ENCODE measurements around the gene ADH4. TPM values are rescaled to one million over a fixed set of nuclear protein-coding genes. Genes with fewer than 3 reads are reported as not detected.
"Not testable (repeated sequence)": the region's sequence is repeated elsewhere in the genome, so short reads cannot be mapped to it uniquely, and the experiment has no call there.

The ADH4 gene
- total RNA-seq: 1 to 10 TPM in 1 of 2 donors, under 1 TPM in 1; 0.82 to 1.5 TPM

- no peaks in the 10 kb centered on the region for H3K36me3 ChIP-seq
- peaks cover 4% of the 10 kb centered on the region for H3K4me1 ChIP-seq
- intact Hi-C loops (cut with DNase I): no loop called here
- DNase-seq: no peak
- no peak within 1 kb of the TSS for H3K9ac ChIP-seq (ENCODE audit: low read depth in 2 of 2, low read length in 2 of 2)
- H3K9me3 ChIP-seq: no peaks in the 10 kb centered on the region
- no peak within 1 kb of the TSS for H3K27ac ChIP-seq
- no peak within 1 kb of the TSS for H3K4me3 ChIP-seq
- H3K27me3 ChIP-seq: no peaks in the 10 kb centered on the region
- no peak for TF ChIP-seq CTCF (IDR thresholded peaks at IDR 0.05)
These were observed at the start of gene ADH4 for GRCh38 chr4:99144070-99144469. ADH4 (minus strand) TSS chr4:99144297; CDS start chr4:99144222, 75 bp downstream.

GRCh38 chr4:99190336-99190735 lies 46.2 kb upstream of the ADH4 start:
- Histone ChIP-seq H3K36me3 (no peaks in the 10 kb centered on the region), H3K9me3 (no peaks in the 10 kb centered on the region), H3K9ac (ENCODE audit: low read depth in 2 of 2, low read length in 2 of 2) (no peak overlapping the region), H3K27me3 (no peaks in the 10 kb centered on the region), H3K4me3 (no peak overlapping the region), H3K4me1 (no peaks in the 10 kb centered on the region), H3K27ac (no peak overlapping the region)
- DNase-seq: no peak
- no peak for TF ChIP-seq CTCF (IDR thresholded peaks at IDR 0.05)
- intact Hi-C loops (cut with DNase I): no loop called here

DNA sequence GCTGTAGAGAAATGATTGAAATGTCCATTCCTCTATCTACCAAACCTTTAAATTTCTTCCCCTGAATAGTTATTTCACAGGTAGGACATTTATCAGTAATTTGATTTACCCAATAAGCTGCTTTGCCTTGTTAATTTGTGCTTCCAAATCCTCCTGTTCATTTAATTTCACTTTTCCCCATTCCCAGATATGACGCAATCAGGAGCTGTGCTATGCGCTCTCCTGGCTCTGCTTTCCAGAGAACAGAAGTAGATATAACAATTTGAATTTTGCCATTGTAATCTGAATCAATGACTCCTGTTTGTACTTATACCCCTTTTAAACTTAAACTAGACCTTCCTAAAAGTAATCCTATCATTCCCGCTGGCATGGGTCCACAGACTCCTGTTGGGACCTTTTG lies 45.8 kb upstream of the ADH4 start:
- H3K36me3 ChIP-seq; H3K27me3 ChIP-seq; H3K9me3 ChIP-seq; intact Hi-C loops (cut with DNase I); H3K9ac ChIP-seq (ENCODE audit: low read depth in 2 of 2, low read length in 2 of 2); H3K27ac ChIP-seq; DNase-seq; H3K4me3 ChIP-seq; H3K4me1 ChIP-seq: not testable (repeated sequence)

DNA sequence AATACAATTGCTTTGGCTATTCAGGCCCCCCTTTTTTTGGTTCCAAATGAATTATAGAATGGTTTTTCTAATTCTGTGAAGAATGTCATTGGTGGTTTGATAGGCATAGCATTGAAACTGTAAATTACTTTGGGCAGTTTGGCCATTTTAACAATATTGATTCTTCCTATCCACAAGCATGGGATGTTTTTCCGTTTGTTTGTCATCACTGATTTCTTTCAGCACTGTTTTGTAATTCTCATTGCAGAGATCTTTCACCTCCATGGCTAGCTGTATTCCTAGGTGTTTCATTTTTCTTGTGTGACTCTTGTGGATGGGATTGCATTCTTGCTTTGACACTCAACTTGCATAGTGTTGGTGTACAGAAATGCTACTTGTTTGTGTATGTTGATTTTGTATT lies 41.9 kb upstream of the ADH4 start:
- no peak for TF ChIP-seq CTCF (IDR thresholded peaks at IDR 0.05)
- H3K4me1 ChIP-seq: no peaks in the 10 kb centered on the region
- no peak overlapping the region for H3K9ac ChIP-seq (ENCODE audit: low read depth in 2 of 2, low read length in 2 of 2)
- no peak overlapping the region for H3K27ac ChIP-seq
- no peaks in the 10 kb centered on the region for H3K9me3 ChIP-seq
- intact Hi-C loops (cut with DNase I): no loop called here
- DNase-seq: no peak
- H3K36me3 ChIP-seq: no peaks in the 10 kb centered on the region
- no peak overlapping the region for H3K4me3 ChIP-seq
- no peaks in the 10 kb centered on the region for H3K27me3 ChIP-seq

DNA sequence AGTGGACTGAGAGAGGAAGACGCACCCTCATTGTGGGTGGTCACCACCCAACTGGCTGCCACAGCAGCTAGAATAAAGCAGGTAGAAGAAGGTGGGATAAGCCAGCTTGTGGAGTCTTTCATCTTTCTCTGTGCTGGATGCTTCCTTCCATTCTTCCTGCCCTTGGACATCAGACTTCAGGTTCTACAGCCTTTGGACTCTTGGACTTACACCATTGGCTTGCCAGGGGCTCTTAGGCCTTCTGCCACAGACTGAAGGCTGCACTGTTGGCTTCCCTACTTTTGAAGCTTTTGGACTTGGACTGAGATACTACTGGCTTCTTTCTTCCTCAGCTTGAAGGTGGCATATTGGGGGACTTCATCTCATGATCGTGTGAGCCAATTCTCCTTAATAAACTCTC lies 41.5 kb upstream of the ADH4 start:
- Histone ChIP-seq H3K9ac (ENCODE audit: low read depth in 2 of 2, low read length in 2 of 2) (no peak overlapping the region), H3K36me3 (no peaks in the 10 kb centered on the region), H3K4me1 (no peaks in the 10 kb centered on the region), H3K9me3 (no peaks in the 10 kb centered on the region), H3K27me3 (no peaks in the 10 kb centered on the region), H3K27ac (no peak overlapping the region), H3K4me3 (no peak overlapping the region)
- no peak for TF ChIP-seq CTCF (IDR thresholded peaks at IDR 0.05)
- intact Hi-C loops (cut with DNase I): no loop called here
- DNase-seq: no peak

DNA sequence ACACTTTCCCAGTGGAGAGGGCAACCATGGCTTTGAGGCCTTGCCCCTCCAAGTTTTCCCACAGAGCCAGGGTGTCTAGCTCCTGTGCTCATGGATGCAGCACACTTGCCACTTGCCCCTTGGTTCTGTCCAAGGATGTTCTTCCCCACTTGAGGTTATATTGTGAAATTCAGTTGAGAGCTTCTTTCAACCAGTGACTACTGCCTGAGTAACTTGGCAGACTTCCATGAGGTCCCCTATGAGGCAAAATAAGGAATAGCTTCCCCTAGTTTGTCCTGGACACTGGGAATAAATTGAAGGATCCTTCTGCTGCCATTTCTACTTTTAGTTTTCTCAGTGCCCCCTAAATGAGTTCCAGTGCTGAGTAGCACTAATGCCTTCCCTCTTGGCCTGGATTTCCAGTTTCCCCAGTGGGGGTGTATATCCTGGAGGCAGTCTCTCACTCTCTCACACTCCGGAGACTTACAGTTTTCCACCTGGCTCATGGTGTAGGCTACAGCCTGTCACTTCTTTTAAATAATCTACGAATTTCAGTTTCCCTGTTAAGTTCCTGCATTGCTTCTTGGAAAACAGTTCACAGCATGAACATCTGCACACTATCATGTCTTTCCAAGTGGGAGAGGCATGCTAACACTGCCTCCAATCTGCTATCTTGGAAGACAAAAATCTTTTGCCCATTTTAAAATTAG lies 36.4 kb upstream of the ADH4 start:
- no peak for DNase-seq
- H3K27ac ChIP-seq: no peak overlapping the region

More for the DNA sequence above, 36.4 kb upstream of the ADH4 start:
- Histone ChIP-seq H3K27me3 (no peaks in the 10 kb centered on the region), H3K9me3 (no peaks in the 10 kb centered on the region), H3K9ac (ENCODE audit: low read depth in 2 of 2, low read length in 2 of 2) (no peak overlapping the region), H3K4me1 (no peaks in the 10 kb centered on the region), H3K36me3 (no peaks in the 10 kb centered on the region), H3K4me3 (no peak overlapping the region)
- no peak for TF ChIP-seq CTCF (IDR thresholded peaks at IDR 0.05)
- intact Hi-C loops (cut with DNase I): no loop called here
